Activated gamma-delta T cell treated with anti-CD3 and anti-CD28 coated beads, Interleukin-2, amount 50 U/mL, for 16 hours (primary cell): ENCODE results near the gene TRPM7.
"Not testable (repeated sequence)": the region's sequence is repeated elsewhere in the genome, so short reads cannot be mapped to it uniquely, and the experiment has no call there.

Source experiments
- DNase-seq: peaks from one replicate; pipeline ENCODE4 v3.0.0-alpha.2; 2020; ENCODE audit warnings: low read depth

Gene TRPM7

DNA sequence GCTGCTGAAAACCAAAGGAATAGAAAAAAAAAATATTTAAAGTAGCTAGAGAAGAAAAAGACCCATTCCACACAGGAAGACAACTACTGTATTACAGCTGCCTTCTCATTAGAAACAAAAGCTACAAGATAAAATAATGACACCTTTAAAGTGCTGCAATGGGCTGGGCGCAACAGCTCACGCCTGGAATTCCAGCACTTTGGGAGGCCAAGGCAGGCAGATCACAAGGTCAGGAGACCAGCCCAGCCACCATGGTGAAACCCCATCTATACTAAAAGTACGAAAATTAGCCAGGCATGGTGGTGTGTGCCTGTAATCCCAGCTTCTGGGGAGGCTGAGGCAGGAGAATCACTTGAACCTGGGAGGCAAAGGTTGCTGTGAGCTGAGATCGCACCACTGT lies 31.0 kb downstream of the TRPM7 start:
- DNase-seq: no peak

GRCh38 chr15:50653156-50653743 lies 33.3 kb downstream of the TRPM7 start:
- DNase-seq: no peak

DNA sequence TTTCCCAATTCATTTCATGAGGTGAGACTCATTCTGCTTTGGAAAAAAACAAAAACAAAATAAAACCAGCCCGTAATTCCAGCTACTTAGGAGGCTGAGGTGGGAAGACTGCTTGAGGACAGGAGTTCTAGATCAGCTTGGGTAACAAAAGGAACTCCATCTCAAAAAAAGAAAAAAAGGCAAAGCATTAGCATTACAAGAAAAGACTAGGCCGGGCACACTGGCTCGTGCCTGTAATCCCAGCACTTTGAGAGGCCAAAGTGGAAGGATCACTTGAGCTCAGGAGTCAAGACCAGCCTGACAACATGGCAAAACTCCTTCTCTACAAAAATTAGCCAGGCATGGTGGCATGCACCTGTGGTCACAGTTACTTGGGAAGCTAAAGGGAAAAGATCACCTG lies 33.9 kb downstream of the TRPM7 start:
- DNase-seq: no peak

DNA sequence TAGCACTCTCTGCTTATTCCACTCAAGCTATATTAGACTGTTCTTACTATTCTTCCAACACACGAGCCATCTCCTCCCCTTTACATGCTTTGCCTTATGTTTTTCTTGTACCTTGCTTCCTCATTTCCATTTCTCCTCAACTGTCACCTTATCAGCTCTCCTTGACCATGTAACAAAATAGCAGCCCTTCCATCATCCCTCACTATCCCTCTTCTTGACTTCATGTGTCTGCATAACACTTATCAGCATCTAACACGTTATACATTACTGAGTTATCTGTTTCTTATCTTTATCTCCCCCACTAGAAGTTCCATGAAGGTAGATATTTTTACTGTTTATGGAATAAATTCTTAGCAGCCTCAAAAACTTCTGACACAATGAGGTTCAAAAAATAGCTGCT lies 45.3 kb downstream of the TRPM7 start:
- DNase-seq: no peak

GRCh38 chr15:50636146-50636545 lies 50.5 kb downstream of the TRPM7 start:
- DNase-seq: no peak

DNA sequence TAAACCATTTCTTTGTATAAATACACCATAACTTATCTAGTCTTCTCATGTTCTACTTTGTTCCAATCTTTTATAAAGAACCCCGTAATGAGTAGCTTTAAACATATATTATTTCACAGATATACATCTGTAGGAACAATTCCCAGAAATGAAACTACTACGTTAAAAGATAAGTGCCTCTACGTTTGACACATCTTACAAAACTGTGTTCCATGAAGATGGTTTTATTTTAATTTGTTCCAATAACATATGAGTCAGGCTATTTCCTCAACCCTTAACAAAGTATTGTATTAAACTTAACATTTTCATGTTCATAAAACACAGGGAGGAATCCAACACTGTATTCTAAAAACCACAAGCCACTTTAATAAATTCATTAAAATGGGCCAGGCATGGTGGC lies 52.9 kb downstream of the TRPM7 start:
- DNase-seq: no peak

DNA sequence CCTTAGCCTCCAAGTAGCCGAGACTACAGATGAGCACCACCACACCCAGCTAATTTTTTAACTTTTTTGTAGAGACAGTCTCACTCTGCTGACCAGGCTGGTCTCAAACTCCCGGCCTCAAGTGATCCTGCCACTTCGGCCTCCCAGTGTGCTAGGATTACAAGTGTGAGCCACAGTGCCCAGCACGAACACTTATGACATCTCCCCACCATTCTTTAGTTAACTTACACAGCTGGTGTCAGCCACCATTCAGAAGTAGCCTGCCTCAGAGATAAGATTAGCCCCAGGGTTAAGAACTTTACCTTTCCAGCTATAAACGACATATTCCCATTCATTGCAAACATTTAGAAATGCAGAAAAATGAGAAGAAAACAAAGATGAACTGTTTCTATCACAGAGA lies 58.2 kb downstream of the TRPM7 start:
- DNase-seq: no peak

GRCh38 chr15:50627351-50628055 lies 59.1 kb downstream of the TRPM7 start:
- DNase-seq: no peak

DNA sequence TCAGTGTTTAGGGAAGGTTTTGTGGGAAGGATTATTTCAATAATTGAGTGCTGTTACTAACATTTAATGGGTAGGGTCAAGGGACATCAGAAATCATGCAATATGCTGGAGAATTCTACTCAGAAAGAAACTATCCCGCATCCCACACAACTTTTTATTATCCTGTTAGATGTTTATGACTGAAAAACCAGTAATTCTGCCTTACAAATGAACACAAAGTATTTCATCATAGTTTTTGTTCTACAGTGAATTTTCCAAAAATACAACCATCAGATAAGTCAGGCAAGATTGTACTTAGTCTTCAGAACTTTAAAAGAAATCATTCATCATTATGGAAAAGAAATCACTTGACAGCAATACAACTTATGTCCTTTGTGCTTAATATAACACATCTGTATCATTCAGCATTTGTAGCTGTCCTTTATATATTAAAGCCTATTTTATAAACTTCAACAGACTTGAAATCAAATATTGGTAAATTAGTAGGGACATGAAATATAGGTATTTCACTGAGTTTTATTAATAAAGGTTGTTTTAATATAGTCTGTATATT lies 61.9 kb downstream of the TRPM7 start:
- DNase-seq: no peak

GRCh38 chr15:50622361-50622943 lies 64.1 kb downstream of the TRPM7 start:
- DNase-seq: not testable (repeated sequence)

DNA sequence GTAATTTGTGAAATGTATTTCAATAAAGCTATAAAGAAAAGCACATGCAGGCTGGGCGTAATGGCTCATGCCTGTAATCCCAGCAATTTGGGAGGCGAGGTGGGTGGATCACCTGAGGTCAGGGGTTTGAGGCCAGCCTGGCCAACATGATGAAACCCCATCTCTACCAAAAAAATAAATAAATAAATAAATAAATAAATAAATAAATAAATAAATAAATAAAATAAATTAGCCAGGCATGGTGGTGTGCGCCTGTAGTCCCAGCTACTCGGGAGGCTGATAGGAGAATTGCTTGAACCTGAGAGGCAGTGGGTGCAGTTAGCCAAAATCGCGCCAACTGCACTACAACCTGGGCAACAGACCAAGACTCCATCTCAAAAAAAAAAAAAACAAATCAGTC lies 69.6 kb downstream of the TRPM7 start:
- DNase-seq: not testable (repeated sequence)

DNA sequence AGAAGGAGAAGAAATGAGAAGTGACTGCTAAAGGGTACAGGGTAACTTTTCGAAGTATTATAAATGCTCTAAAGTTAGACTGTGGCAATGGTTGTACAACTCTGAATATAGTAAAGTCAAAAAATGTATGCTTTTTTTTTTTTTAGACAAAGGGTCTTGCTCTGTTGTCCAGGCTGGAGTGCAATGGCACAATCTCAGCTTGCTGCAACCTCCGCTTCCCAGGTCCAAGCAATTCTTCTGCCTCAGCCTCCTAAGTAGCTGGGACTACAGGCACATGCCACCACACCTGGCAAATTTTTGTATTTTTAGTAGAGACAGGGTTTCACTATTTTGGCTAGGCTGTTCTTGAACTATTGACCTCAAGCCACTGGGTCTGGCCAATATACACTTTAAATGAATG lies 70.0 kb downstream of the TRPM7 start:
- DNase-seq: not testable (repeated sequence)

DNA sequence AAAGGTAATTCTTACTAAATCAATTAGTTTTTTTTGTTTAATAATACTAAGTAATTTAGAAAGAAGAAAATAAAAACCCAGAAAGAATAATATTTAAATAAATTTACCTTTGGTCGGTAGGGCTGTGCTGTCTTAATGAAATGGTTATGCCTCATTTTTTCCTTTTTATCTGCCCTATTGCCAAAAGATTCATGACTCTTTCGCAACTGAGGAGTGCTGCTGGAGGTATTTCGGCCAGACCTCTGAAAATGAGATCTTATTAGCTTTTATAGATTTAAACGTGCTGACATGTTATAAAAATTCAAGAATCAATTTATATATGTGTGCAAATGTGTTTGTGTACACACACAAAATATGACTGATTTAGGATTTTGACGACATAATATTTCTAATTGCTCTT lies 73.0 kb downstream of the TRPM7 start:
- DNase-seq: no peak

DNA sequence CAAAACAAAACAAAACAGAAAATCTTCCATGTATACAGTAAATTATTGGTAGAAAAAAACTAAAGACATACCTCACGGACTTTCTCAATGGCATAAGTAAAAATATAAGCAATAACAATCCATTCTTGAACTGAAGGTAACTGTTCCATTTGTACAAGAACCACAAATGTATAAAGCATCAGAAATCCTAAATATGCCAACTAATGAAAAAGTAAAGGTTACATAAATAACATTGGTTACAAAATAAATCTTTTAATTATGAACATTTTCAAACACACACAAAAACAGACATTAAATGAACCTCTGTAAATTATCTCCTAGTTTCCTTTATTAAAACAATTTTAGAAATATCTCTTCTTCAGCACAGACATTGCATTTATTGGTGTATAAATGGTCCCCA lies 79.5 kb downstream of the TRPM7 start:
- no peak for DNase-seq

DNA sequence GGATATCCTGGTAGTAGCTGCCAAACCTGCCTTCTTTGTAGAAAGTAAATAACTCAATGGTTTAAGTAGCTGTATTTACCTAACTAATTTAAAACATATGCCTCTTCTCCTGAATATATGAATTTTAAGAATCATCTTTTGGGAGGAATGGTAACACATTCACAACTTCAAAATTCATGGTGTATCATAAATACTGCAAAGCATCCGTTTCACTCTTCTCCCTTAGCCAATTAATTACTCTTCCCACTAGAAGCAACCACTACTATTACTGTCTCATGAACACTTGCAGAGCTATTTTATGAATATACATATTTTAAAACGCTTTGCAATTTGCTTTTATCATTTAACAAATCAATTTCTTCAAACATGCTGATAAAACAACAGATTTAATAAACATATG lies 81.1 kb downstream of the TRPM7 start:
- no peak for DNase-seq

GRCh38 chr15:50602028-50602427 lies 84.6 kb downstream of the TRPM7 start:
- DNase-seq: not testable (repeated sequence)

DNA sequence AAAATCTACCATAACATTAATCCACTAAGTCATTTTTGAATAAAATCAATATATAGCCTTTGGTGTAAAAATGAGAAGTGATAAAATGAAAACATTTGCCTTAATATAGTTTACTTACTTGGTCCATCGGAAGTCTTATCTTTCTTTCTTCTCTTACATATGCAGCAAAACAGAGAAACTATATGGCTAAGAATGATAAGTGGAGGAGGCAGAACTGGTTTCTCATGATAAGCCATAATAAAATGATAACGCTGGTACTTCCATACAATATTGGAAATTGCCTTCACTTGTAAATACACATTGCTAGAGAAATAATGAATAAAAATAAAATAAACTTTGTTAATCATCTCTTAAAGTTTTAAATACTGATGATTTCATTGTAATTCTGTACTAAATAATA lies 92.3 kb downstream of the TRPM7 start:
- no peak for DNase-seq

- DNase-seq: no peak
These were observed 92.8 kb downstream of the TRPM7 start for GRCh38 chr15:50593761-50594160.

GRCh38 chr15:50590288-50590687 lies 96.3 kb downstream of the TRPM7 start:
- DNase-seq: no peak

GRCh38 chr15:50577492-50577891 lies 109.1 kb downstream of the TRPM7 start:
- DNase-seq: no peak

DNA sequence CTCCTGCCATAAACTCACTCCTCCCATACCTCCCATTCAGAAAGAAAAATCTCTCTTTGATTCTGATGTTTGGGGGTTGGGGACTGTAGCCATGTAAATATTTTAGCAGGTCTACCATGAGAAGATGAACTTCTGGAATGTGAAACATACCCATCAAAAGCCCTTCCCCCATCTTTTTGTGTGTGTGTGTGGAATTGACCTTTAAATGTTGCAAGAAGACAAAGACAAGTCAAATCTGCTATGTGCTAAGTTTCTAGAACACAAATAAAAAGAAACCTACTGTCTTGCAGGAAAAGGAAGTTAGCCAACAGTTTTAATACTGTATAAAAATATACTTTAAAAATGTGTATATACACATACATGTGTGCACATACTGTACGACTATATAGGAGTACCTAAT lies 110.4 kb downstream of the TRPM7 start:
- no peak for DNase-seq

DNA sequence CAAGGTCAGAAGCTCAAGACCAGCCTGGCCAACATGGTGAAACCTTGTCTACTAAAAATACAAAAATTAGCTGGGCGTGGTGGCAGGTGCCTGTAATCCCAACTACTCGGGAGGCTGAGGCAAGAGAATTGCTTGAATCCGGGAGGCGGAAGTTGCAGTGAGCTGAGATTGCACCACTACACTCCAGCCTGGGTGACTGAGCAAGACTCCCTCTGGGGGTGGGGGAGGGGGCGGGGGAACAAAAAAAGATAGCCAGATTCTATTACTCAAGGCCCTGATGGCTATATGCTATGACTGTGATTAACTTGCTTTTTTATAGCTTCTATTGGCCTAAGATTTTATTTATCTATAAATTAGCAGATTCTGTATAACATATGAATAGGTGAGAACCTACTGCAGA lies 112.8 kb downstream of the TRPM7 start:
- DNase-seq: not testable (repeated sequence)

- no peak for DNase-seq
These were observed 122.8 kb downstream of the TRPM7 start for GRCh38 chr15:50563756-50564155.
